Activated CD4-positive, CD25-positive, alpha-beta regulatory T cell treated with anti-CD3 and anti-CD28 coated beads, Interleukin-2, amount 50 U/mL, for 72 hours (primary cell): ENCODE data around the gene TM6SF1.
"Not testable (repeated sequence)": the region's sequence is repeated elsewhere in the genome, so short reads cannot be mapped to it uniquely, and the experiment has no call there.

Source experiments
- DNase-seq: peaks from one replicate; pipeline ENCODE4 v3.0.0; 2021

The TM6SF1 gene

GRCh38 chr15:83118968-83119367 is 11.5 kb downstream of the TM6SF1 start:
- no peak for DNase-seq

- DNase-seq: no peak
Measured at GRCh38 chr15:83119968-83120581, 12.6 kb downstream of the TM6SF1 start.

GRCh38 chr15:83123529-83123928 is 16.1 kb downstream of the TM6SF1 start:
- no peak for DNase-seq

- no peak for DNase-seq
Measured at GRCh38 chr15:83127547-83128150, 20.2 kb downstream of the TM6SF1 start.

GRCh38 chr15:83129791-83130190 is 22.3 kb downstream of the TM6SF1 start:
- DNase-seq: no peak

GRCh38 chr15:83132861-83133523 is 25.5 kb downstream of the TM6SF1 start:
- no peak for DNase-seq

- DNase-seq: not testable (repeated sequence)
Measured at GRCh38 chr15:83142151-83142550, 34.7 kb downstream of the TM6SF1 start.

- no peak for DNase-seq
Measured at GRCh38 chr15:83144771-83145170, 37.3 kb downstream of the TM6SF1 start.

- DNase-seq: no peak
Measured at GRCh38 chr15:83153288-83153687, 45.8 kb downstream of the TM6SF1 start.

- DNase-seq: no peak
Measured at GRCh38 chr15:83155942-83156341, 48.5 kb downstream of the TM6SF1 start.

- no peak for DNase-seq
Measured at GRCh38 chr15:83158393-83158792, 50.9 kb downstream of the TM6SF1 start.

- no peak for DNase-seq
Measured at GRCh38 chr15:83160741-83161140, 53.3 kb downstream of the TM6SF1 start.

GRCh38 chr15:83163032-83163431 is 55.6 kb downstream of the TM6SF1 start:
- no peak for DNase-seq

GRCh38 chr15:83164111-83164770 is 56.8 kb downstream of the TM6SF1 start:
- no peak for DNase-seq

- no peak for DNase-seq
Measured at GRCh38 chr15:83164771-83165404, 57.4 kb downstream of the TM6SF1 start.

GRCh38 chr15:83166218-83166617 is 58.8 kb downstream of the TM6SF1 start:
- no peak for DNase-seq

GRCh38 chr15:83166830-83167229 is 59.4 kb downstream of the TM6SF1 start:
- no peak for DNase-seq

- DNase-seq: not testable (repeated sequence)
Measured at GRCh38 chr15:83169576-83169975, 62.1 kb downstream of the TM6SF1 start.

GRCh38 chr15:83170474-83171165 is 63.2 kb downstream of the TM6SF1 start:
- no peak for DNase-seq

- no peak for DNase-seq
Measured at GRCh38 chr15:83174891-83175290, 67.4 kb downstream of the TM6SF1 start.

GRCh38 chr15:83178390-83178789 is 70.9 kb downstream of the TM6SF1 start:
- DNase-seq: no peak

- DNase-seq: no peak
Measured at GRCh38 chr15:83178869-83179325, 71.5 kb downstream of the TM6SF1 start.

GRCh38 chr15:83185561-83185960 is 78.1 kb downstream of the TM6SF1 start:
- DNase-seq: no peak
